ENCODE measurements around the gene MMRN2. TPM values are rescaled to one million over a fixed set of nuclear protein-coding genes. Genes with fewer than 3 reads are reported as not detected.
"Not testable (repeated sequence)": the region's sequence is repeated elsewhere in the genome, so short reads cannot be mapped to it uniquely, and the experiment has no call there.

Gene MMRN2
- total RNA-seq, 1 experiment from 2014 or later = 1.7 TPM

DNA sequence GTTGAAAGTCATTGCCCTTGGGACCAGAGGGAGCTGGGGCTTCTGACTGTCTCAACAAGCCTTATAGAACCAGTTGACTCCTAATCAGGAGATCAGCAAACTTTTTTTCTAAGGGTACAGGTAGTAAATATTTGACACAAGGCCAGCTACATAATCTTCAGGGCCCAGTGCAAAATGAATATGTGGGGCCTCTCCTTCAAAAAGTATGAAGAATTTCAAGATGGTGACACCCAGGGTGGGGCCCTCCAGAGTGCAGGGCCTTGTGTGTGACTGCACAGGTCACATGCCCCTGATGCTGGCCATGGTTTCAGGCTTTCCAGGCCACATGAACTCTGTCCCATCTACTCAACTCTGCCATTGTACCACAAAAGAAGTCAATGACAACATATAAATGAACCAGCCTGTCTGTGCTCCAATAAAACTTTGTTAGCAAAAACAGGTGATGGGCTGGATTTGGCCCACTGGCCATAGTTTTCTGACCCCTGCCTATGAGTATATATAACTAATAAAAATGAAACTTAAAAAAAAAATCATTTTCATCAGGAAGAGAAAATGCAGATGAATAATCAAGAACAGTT, 6.1 kb downstream of the MMRN2 start:
- Histone ChIP-seq H3K4me3 (no peak overlapping the region), H3K27me3 (no peaks in the 10 kb centered on the region), H3K9me3 (no peaks in the 10 kb centered on the region), H3K36me3 (no peaks in the 10 kb centered on the region)
- DNase-seq = no peak

DNA sequence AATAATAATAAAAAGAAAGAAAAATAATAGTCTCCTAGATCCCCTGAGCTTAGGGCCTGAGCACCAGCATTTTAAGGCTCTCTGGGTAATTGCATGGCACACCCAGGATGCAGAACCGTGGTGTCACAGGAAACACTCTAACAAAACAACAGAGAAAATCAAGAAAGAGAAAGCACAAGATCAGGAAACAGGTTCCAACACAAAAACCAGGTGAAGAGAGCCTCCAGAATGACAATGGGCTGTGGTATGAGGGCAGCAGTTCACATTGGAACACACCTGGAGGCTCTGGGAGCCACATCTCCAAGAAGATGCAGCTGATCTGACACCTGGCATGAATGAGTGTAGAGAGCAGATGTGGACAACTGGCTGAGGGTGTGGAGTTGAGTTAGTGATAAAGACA, 7.1 kb downstream of the MMRN2 start:
- H3K4me3 ChIP-seq = no peak overlapping the region
- DNase-seq = no peak
- H3K9me3 ChIP-seq = no peaks in the 10 kb centered on the region
- no peaks in the 10 kb centered on the region for H3K36me3 ChIP-seq
- no peaks in the 10 kb centered on the region for H3K27me3 ChIP-seq

DNA sequence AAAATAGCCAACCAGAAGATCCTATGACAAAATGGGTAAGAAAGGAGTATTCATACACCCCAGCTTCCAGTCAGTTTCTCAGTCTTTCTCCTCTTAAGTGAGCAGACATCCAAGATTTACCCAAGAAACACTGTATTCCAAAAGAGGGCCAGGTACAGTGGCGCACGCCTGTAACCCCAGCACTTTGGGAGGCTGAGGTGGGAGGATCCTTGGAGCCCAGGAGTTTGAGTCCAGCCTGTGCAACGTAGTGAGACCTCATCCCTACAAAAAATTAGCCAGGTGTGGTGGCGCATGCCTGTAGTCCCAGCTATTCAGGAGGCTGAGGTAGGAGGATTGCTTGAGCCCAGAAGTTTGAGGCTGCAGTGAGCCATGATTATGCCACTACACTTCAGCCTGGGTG, 9.6 kb downstream of the MMRN2 start:
- H3K36me3 ChIP-seq, H3K27me3 ChIP-seq, H3K4me3 ChIP-seq, DNase-seq, H3K9me3 ChIP-seq: not testable (repeated sequence)

DNA sequence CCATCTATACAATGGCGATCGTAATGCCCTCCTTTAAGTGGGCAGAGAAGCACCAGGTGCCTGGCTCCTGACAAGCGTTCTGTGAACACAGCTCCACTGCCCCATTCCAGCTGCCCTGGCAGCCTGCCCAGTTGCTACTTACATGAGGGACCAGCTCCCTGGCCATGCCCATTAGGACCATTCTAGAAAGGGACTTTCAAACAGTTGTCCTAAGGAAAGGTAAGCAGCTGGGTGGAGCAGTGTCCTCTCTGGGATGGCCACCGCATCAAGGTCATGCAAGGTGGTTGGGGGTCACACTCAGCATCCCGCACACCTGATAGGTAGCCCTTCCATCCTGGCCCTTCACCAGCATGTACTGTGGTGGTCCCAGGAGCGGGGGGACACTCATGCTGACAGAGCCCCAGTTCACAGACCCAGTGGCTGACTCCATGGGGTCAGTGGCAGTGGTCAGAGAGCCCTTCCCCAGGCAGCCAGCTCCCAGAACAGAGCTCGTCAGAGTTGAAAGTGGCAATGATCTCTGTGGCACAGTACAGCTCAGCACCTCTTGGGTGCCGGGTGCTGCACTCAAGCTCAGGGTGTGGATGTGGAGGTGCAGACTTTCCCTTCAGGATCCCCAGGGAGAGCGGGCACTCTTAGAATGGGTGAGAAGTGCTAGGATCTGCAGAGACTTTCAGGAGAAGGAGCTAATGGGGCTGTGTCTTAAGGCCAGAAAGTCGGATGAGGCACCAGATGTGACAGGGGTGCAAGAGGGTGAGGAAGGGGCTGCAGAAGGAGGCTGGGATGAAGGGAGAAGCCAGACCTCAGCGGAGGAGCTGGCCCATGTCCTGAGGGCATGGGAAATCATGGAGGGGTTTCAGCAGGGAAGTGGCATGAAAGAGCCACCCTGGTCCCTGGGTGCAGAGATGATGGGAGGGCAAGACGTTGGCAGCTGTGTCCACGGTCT, 10.9 kb downstream of the MMRN2 start:
- Histone ChIP-seq H3K36me3 (no peaks in the 10 kb centered on the region), H3K27me3 (no peaks in the 10 kb centered on the region), H3K9me3 (no peaks in the 10 kb centered on the region), H3K4me3 (no peak overlapping the region)
- DNase-seq = no peak

DNA sequence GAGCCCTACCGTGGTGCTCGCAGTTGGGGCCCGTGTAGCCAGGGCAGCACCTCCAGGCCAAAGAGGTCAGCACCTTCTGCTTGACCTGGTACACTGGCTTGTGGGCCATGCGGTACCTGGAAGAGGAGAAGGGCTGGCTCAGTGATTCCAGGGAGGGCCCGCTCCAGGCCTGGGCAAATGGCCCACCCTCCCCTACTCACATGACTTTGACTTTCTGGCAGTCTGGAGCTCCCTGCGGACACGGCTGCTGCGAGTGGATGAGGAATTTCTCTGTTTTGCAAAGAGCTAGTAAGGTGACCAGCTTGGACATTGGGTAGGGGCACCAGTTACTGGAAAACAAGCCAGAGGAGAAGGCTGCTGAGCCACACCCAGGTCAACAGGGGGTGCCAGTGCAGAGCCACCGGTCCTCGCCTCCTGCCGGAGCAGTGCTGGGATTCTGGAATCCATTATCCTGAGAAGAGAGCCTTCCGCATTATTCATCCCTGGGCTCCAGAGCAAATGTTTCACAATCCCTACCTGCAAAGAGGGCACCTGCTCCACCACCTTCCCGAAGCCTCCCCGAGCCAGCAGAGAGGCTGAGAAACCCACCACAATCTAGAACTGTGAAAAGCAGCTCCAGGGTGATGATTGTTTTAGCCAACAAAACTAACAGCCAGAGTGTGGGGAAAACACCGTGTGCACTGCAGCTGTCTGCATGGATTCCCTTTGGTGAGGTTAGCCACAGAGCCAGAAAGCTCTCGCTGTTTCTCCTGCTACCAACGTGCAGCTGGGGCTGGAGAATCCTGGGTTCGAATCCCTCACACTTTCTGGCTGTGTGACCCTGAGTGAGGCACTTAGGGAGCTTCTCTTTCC, 11.8 kb downstream of the MMRN2 start:
- no peak for DNase-seq
- H3K36me3 ChIP-seq = no peaks in the 10 kb centered on the region
- H3K4me3 ChIP-seq = no peak overlapping the region
- H3K27me3 ChIP-seq = no peaks in the 10 kb centered on the region
- H3K9me3 ChIP-seq = no peaks in the 10 kb centered on the region

DNA sequence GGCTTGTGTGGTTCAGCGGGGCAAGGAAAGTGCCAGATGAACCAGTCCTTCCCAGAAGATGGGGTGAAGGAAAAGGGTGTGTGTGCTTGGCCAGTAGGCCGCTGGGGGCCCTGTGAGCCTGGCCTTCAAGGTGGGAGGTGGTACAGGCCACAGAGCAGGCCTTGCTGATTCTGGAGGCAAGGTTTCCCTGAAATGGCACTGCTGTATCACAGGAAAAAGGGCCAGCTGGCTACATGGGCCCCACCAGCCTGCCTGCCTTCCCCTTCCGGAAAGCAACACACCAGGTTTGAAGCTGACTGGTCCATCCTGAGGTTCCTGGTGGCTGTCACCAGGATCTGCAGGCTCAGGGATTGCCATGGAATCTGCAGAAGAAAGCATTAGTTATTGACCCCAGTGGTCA, 12.5 kb downstream of the MMRN2 start:
- no peak for DNase-seq
- no peaks in the 10 kb centered on the region for H3K36me3 ChIP-seq

DNA sequence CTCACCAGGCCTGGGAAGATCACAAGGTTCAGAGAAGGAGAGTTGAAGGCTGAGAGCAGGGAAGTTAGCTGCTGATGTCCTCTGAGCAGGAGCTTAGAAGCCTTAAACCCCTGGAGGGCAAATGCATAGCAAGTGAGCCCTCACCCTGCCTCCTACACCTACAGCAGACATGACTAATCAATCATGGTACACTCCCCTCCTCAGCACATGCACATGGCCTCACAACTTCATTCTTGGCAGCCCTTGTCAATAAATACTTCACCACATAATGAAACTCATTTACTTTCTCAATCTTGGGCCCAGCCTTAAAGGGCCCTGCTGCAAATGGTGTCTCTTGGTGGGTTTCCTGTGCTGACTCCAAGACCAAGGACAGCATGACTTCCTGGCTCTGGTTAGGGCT, 12.9 kb downstream of the MMRN2 start:
- no peak for DNase-seq
- H3K9me3 ChIP-seq = no peaks in the 10 kb centered on the region
- H3K36me3 ChIP-seq = no peaks in the 10 kb centered on the region
- no peaks in the 10 kb centered on the region for H3K27me3 ChIP-seq
- no peak overlapping the region for H3K4me3 ChIP-seq

More for the DNA sequence above, 12.5 kb downstream of the MMRN2 start:
- Histone ChIP-seq H3K4me3 (no peak overlapping the region), H3K27me3 (no peaks in the 10 kb centered on the region), H3K9me3 (no peaks in the 10 kb centered on the region)

DNA sequence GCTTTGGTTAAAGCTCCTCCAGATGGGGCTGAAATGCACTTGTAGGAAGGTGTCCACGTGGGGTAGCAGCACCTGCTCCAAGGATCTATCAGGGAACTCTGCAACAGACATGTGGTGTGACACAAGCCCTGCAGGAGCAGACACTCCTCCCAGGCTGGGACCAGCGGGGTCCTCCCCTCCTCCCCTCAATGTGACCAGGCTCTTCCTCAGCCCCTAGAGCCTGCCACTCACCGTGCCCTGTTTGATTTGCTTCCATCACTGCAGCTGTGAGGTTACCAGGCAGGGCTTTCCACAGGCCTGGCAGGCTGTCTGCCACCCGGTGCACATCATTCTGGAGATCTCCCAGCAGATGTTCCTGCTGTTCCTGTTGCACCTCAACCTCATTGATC, 13.4 kb downstream of the MMRN2 start:
- Histone ChIP-seq H3K4me3 (no peak overlapping the region), H3K36me3 (no peaks in the 10 kb centered on the region), H3K9me3 (no peaks in the 10 kb centered on the region), H3K27me3 (no peaks in the 10 kb centered on the region)
- no peak for DNase-seq

DNA sequence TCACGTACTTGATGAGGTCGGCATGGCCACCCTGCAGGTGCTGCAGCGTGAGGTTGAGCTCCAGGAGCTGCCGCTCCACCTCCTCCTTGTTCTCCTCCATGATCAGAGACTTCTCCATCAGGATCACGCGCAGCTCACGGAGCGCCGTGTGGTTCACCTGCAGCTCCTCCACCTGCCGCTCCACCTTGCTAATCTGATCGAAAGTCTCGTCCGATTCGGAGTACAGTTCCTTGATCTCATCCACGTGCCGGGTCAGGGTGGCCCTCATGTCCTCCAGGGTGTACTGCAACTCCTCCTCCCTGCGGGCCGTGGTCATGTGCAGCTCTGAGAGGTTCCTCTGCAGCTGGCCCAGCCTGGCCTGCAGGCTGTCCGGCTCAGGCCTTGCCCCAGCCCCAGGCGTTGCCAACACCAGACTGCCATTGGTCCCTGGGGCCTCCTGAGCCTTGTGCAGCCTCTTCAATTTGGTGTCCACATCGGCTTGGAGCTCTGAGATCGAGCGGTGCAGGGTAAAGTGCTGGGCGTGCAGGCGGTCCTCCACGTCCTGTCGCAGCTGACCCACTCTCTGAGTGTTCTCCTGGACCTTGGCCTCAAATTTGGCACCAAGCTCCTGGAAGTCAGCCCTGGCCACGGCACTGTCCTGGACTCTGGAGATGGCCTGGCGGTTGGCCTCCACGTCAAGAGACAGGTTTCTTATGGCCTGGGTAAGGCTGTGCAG, 13.9 kb downstream of the MMRN2 start:
- Histone ChIP-seq H3K27me3 (no peaks in the 10 kb centered on the region), H3K9me3 (no peaks in the 10 kb centered on the region), H3K4me3 (no peak overlapping the region), H3K36me3 (no peaks in the 10 kb centered on the region)
- DNase-seq = no peak

DNA sequence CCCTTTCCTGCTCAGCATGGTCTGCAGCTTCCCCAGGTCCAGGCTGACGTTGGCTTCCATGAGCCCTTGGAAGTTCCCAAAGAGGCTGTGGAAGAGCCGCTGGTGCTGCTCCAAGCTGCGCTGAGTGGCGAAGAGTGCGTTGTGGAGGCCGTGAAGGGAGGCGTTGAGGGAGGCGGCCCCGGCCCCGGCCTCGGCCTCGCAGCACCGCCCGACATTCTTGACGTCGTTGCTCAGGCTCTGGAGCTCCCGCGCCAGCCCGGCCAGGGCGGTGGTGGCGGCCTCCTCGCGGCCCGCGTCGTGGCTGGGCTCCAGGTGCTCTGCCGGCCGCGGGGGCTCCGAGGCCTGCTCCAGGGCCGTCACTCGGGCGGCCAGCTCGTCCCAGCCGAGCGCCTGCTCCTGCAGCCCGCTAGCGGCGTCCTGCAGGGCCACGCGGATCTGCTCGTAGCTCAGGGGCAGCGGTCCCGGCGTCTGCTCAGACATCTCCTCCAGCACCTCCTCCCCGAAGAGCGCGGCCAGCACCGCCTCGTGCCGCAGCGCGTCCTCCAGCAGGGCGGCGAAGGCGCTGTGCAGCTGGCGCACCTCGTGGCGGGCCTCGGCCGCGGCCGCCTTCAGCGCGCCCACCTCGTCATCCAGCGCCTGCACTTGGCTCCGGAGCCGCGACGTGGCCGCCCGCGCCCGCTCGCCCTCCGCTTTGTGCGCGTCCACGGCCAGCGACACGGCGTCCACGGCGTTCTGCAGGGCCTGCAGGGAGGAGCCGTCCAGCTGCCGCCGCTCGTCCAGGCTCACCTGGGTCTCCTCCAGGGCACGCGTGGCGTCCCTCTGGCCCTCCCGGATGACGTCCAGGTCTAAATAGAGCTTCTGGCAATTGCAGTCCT, 14.7 kb downstream of the MMRN2 start:
- Histone ChIP-seq H3K36me3 (no peaks in the 10 kb centered on the region), H3K9me3 (no peaks in the 10 kb centered on the region), H3K27me3 (no peaks in the 10 kb centered on the region), H3K4me3 (no peak overlapping the region)
- DNase-seq = no peak

DNA sequence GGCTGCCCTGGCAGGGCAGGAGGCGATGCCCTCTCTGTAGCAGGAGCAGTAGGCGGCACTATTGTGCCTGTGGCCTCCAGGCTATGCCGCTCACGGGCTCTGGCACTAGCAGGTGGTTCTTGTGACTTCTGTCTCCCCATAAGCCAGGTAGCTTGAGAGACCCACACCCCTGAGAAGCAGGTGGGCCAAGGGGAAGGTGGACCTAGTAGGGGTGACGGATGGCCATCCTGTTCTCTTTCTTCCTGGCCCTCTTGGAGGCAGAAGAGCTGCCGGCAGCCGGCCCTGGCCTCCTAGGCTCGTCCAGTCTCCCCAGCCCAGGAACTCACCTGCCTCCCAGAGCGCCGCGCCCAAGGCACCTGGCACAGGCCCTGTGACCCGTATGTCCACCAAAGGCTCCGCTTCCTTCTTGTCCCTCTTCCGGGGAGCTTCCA, 15.4 kb downstream of the MMRN2 start:
- no peak for DNase-seq
- no peak overlapping the region for H3K4me3 ChIP-seq
- H3K36me3 ChIP-seq = no peaks in the 10 kb centered on the region
- no peaks in the 10 kb centered on the region for H3K9me3 ChIP-seq
- H3K27me3 ChIP-seq = no peaks in the 10 kb centered on the region

DNA sequence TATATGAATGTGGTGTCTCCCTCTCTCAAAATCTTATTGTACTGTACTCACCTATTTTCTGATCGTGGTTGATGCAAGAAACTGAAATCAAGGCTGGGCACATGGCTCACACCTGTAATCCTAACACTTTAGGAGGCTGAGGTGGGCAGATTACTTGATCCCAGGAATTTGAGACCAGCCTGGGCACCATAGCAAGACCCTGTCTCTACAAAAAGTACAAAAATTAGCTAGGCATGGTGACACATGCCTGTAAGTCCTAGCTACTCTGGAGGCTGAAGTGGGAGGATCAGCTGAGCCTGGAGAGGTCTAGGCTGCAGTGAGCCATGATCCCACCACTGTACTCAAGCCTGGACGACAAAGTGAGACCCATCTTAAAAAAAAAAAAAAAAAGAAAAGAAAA, 16.0 kb downstream of the MMRN2 start:
- Histone ChIP-seq H3K27me3 (no peaks in the 10 kb centered on the region), H3K9me3 (no peaks in the 10 kb centered on the region), H3K36me3 (no peaks in the 10 kb centered on the region), H3K4me3 (no peak overlapping the region)
- no peak for DNase-seq

DNA sequence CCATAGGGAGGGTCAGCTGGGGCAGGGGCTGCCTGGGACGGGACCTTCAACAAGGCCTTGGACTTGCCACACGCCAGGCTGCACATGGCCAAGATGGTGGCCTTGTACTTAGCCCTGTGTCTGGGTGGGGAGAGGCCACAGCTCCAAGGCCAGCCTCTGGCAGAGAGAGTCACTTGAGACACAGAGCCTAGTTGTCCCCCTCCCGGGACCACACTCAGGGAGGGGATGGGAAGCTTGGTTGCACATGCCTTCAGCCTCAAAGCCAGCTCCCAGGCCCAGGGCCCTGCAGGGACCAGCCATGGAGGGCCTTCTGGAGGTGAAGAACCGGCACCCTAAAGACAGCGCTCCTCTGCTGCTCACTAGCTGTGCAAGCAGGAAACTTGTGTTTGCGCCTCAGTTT, 16.7 kb downstream of the MMRN2 start:
- Histone ChIP-seq H3K36me3 (no peaks in the 10 kb centered on the region), H3K9me3 (no peaks in the 10 kb centered on the region), H3K27me3 (no peaks in the 10 kb centered on the region), H3K4me3 (no peak overlapping the region)
- DNase-seq = no peak

DNA sequence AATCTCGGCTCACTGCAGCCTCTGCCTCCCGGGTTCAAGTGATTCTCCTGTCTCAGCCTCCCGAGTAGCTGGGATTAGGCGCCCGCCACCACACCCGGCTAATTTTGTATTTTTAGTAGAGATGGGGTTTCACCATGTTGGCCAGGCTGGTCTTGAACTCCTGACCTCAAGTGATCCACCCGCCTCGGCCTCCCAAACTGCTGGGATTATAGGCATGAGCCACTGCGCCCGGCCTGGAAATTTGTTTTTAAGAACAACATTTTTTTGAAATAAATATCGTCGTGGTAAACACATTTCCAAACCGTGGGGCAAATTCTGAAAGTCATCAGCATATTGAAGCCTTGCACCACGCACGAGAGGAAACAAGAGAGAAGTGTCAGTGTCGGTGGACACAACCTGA, 17.3 kb downstream of the MMRN2 start:
- not testable (repeated sequence) for DNase-seq, H3K4me3 ChIP-seq, H3K27me3 ChIP-seq, H3K9me3 ChIP-seq, H3K36me3 ChIP-seq

DNA sequence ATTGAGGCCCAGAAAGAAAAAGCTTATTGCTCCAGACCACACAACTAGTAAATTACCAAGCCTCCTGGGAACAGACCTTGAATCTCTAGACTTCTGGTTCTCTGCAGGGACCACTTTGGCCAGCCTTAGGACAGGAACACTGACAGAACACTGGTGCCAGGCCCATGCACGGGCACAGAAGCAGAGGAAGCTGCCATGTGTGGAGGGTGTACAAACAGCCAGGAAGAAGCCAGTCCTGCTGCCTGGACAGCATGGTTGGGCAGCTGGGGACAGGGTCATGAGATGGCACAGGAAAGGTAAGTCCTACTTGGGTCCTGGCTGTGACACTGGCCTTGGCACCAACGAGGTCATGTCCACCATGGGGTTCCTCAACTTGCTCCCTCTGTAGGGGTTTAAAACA, 19.2 kb downstream of the MMRN2 start:
- no peaks in the 10 kb centered on the region for H3K36me3 ChIP-seq
- H3K27me3 ChIP-seq = no peaks in the 10 kb centered on the region
- H3K9me3 ChIP-seq = no peaks in the 10 kb centered on the region
- DNase-seq = no peak
- no peak overlapping the region for H3K4me3 ChIP-seq

Measured in MG63 (cell line).